Effector memory CD8-positive, alpha-beta T cell (primary cell): ENCODE results near the gene ITGAX.
"Not testable (repeated sequence)": the region's sequence is repeated elsewhere in the genome, so short reads cannot be mapped to it uniquely, and the experiment has no call there.

Experiments
- ATAC-seq: fragments of 150-1000 bp; cut with Tn5 transposase; replicated peaks from 2 replicates; pipeline ENCODE4 v1.10.0; 2021; ENCODE audit warnings: mild to moderate bottlenecking, moderate library complexity
- DNase-seq, 3 experiments: peaks; one replicate each; pipeline ENCODE4 v3.0.0; 2021
- H3K27ac Mint-ChIP-seq, 2 donors: one replicate each; pipeline ENCODE4 v1.8.0; 2022; ENCODE audit warnings: mild to moderate bottlenecking in 2 of 2, mixed read lengths in 2 of 2, moderate library complexity in 2 of 2
- H3K27me3 Mint-ChIP-seq, 2 donors: one replicate each; pipeline ENCODE4 v1.8.0; 2022; ENCODE audit warnings: mixed read lengths in 2 of 2
- H3K36me3 Mint-ChIP-seq: one replicate; pipeline ENCODE4 v1.8.0; 2022; ENCODE audit warnings: mild to moderate bottlenecking, moderate library complexity, mixed read lengths; ENCODE audit not compliant: insufficient read depth
- H3K4me1 Mint-ChIP-seq, 2 donors: one replicate each; pipeline ENCODE4 v1.8.0; 2022; ENCODE audit warnings: low read depth in 2 of 2, mixed read lengths in 2 of 2
- H3K4me3 Mint-ChIP-seq, 2 donors: one replicate each; pipeline ENCODE4 v1.8.0; 2022; ENCODE audit warnings: mild to moderate bottlenecking in 2 of 2, mixed read lengths in 2 of 2, moderate library complexity in 2 of 2
- H3K9me3 Mint-ChIP-seq, 2 donors: one replicate each; pipeline ENCODE4 v1.8.0; 2022; ENCODE audit warnings: mixed read lengths in 2 of 2
- total RNA-seq, 9 experiments: gene quantifications; one replicate each; lab custom pipeline; 2026; lab: John Stamatoyannopoulos, UW

ITGAX gene
- 0.30 to 7.4 (median 0.97) reads per million in 9 experiments for total RNA-seq

DNA sequence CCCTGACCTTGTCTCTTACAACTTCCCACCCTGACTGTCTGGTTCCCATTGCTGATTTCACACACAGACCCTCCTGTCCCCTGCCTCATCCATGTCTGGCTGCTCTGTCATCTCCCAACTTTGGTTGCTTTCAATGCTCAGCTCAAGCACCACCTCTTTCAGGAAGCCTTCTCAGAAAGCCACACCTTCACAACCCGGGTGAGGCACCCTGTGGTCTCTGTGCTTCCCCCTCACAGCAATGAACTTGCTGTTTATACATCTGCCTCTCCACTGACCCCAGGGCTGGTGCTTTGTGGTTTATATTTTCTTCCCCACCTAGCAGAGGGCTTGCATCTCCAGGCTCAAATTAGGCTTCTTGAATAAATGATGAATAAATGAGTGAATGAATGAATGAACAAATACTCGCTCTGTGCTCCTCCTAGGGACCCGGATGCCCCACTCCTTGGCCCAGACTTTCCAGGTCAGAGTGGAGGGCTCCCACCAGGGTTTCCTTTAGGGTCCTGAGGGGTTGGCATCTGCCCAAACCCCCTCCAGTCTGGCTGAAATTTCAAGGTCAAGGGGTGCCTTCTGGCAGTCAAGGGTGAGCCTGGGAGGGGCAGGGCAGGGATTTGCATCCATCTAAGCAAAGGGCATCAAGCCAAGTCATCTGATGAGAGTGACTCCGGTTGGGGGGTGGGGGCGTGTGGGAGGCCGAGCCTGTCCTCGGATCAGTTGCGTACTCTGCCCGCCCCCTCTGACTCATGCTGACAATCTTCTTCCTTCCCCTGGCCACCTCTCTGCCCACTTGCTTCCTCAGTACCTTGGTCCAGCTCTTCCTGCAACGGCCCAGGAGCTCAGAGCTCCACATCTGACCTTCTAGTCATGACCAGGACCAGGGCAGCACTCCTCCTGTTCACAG, at the start of gene ITGAX:
ITGAX (plus strand) TSS at position 783 of the 898 bp plus-strand sequence; CDS start at position 862, 79 bp downstream.
- Mint-ChIP-seq H3K27ac (peak within 1 kb of the TSS; percentile 74 to 95), H3K4me3 (peak within 1 kb of the TSS; percentile 71 to 79), H3K9me3 (no peaks in the 10 kb centered on the region), H3K36me3 (no peaks in the 10 kb centered on the region), H3K27me3 (no peaks in the 10 kb centered on the region), H3K4me1 (peaks cover 44 to 45% of the 10 kb centered on the region in 2 donors)
- peak; percentile 91 for ATAC-seq
- DNase-seq: peak; percentile 49 to 59 (median 57)

DNA sequence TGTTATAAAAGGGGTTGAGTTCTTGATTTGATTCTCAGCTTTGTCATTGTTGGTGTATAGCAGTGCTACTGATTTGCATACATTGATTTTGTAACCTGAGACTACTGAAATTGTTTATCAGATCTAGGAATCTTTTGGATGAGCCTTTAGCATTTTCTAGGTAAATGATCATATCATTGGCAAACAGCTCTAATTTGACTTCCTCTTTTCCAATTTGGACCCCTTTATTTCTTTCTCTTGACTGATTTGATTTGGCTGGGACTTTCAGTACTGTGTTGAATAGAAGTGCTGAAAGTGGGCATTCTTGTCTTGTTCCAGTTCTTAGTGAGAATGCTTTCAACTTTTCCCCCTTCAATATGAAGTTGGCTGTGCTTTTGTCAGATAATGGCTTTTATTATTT, 49.8 kb upstream of the ITGAX start:
- Mint-ChIP-seq H3K4me1 (peaks cover 1 to 13% of the 10 kb centered on the region in 2 donors), H3K9me3 (no peaks in the 10 kb centered on the region), H3K27me3 (peaks cover 1 to 10% of the 10 kb centered on the region in 2 donors), H3K36me3 (peaks cover 5% of the 10 kb centered on the region), H3K4me3 (no peak overlapping the region), H3K27ac (no peak overlapping the region)
- no peak for ATAC-seq
- no peak for DNase-seq

DNA sequence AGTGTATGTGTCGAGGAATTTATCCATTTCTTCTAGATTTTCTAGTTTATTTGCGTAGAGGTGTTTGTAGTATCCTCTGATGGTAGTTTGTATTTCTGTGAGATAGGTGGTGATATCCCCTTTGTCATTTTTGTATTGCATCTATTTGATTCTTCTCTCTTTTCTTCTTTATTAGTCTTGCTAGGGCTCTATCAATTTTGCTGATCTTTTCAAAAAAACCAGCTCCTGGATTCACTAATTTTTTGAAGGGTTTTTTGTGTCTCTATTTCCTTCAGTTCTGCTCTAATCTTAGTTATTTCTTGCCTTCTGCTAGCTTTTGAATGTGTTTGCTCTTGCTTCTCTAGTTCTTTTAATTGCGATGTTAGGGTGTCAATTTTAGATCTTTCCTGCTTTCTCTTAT, 46.6 kb upstream of the ITGAX start:
- not testable (repeated sequence) for H3K9me3 Mint-ChIP-seq, H3K4me3 Mint-ChIP-seq, H3K27ac Mint-ChIP-seq, H3K36me3 Mint-ChIP-seq, DNase-seq, H3K4me1 Mint-ChIP-seq, ATAC-seq
- peaks cover 8 to 12% of the 10 kb centered on the region in 2 donors for H3K27me3 Mint-ChIP-seq

DNA sequence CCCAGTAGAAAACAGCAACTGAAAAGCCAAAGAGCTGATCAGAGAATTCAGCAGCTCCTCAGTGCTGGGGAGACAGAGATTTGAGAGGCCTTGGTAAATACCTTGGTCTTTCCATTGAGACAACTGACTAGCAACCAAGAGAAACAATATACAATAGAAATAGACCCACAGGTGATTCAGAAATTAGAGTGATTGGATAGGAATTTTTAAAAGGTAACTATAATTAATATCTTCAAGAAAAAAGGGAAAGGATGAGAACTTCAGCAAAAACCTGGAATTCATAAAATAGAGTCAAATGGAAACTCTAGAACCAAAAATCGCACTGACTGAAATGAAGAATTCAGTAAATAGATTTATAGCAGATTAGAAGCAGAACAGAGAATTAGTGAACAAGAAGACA, 32.5 kb upstream of the ITGAX start:
- DNase-seq: no peak
- ATAC-seq: no peak
- Mint-ChIP-seq H3K9me3 (peaks cover 0 to 18% of the 10 kb centered on the region in 2 donors), H3K27me3 (peaks cover 0 to 16% of the 10 kb centered on the region in 2 donors), H3K27ac (no peak overlapping the region), H3K4me1 (peaks cover 0 to 3% of the 10 kb centered on the region in 2 donors), H3K4me3 (no peak overlapping the region), H3K36me3 (peaks cover 14% of the 10 kb centered on the region)

DNA sequence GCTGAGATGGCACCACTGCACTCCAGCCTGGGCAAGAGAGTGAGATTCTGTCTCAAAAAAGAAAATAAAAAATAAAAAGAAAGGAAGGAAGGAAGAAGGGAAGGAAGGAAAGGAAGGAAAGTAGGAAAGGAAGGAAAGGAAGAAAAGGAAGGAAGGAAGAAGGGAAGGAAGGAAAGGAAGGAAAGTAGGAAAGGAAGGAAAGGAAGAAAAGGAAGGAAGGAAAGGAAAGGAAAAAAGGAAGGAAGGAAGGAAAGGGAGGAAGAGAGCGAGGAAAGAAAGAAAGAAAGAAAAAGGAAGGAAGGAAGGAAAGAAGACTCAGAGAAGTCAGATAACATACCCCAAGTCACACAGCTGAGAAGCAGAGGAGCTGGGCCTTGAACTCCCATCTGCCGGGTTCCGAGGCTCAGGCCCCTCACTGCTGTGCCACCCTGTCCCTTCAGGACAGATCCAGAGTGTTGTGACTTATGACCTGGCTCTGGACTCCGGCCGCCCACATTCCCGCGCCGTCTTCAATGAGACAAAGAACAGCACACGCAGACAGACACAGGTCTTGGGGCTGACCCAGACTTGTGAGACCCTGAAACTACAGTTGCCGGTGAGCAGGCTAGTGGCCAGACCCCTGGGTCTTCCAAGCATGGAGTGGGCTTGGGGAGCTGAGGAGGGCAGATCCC, 30.9 kb upstream of the ITGAX start:
- peaks cover 10% of the 10 kb centered on the region for H3K36me3 Mint-ChIP-seq

DNA sequence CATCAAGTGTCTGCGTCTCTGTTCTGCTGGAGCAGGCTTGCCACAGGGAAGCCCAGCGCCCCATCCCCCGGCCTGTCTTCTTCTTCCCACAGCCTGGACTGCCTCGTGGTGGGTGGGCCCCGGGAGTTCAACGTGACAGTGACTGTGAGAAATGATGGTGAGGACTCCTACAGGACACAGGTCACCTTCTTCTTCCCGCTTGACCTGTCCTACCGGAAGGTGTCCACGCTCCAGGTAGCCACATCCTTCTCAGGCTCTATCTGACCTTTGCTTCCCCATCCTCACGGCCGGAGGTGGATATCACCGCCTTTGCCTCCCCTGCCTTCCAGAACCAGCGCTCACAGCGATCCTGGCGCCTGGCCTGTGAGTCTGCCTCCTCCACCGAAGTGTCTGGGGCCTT, 29.8 kb upstream of the ITGAX start:
- Mint-ChIP-seq H3K27ac (no peak overlapping the region), H3K4me3 (no peak overlapping the region), H3K27me3 (peaks cover 0 to 15% of the 10 kb centered on the region in 2 donors), H3K36me3 (peaks cover 10% of the 10 kb centered on the region), H3K9me3 (peaks cover 0 to 12% of the 10 kb centered on the region in 2 donors), H3K4me1 (peaks cover 4 to 8% of the 10 kb centered on the region in 2 donors)
- DNase-seq (no peak), ATAC-seq (no peak)

More for the DNA sequence above, 30.9 kb upstream of the ITGAX start:
- DNase-seq (no peak), ATAC-seq (no peak)
- Mint-ChIP-seq H3K4me1 (peaks cover 4 to 8% of the 10 kb centered on the region in 2 donors), H3K27ac (no peak overlapping the region), H3K27me3 (peaks cover 0 to 15% of the 10 kb centered on the region in 2 donors), H3K4me3 (no peak overlapping the region), H3K9me3 (peaks cover 0 to 12% of the 10 kb centered on the region in 2 donors)

DNA sequence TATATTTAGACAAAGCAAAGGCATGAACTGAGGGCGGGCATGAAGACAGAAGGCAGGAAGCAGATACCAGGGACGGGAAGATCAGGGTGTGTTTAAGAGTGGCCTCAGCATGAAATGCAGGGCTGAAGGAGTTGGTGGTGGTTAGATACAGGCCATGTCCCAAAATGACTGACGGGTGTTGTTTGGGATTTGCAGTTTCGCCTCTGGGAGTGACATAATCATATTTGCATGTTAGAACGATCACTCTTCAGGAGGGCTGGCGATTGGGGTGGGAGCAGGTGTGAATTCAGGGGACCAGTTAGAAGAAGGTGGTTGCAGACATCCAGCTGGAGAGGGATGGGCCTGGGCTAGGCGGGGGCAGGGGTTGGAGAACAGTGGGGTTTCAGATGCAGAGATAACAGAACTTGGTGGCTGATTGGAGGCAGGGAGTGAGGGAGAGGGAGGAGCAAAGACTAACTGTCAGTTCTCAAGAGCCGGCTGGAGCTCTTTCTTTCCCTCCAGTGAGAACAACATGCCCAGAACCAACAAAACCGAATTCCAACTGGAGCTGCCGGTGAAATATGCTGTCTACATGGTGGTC, 27.2 kb upstream of the ITGAX start:
- Mint-ChIP-seq H3K36me3 (peaks cover 15% of the 10 kb centered on the region), H3K27ac (no peak overlapping the region), H3K27me3 (peaks cover 0 to 8% of the 10 kb centered on the region in 2 donors), H3K4me1 (peaks cover 15 to 17% of the 10 kb centered on the region in 2 donors), H3K9me3 (peaks cover 0 to 5% of the 10 kb centered on the region in 2 donors), H3K4me3 (no peak overlapping the region)
- no peak for ATAC-seq
- DNase-seq: no peak

DNA sequence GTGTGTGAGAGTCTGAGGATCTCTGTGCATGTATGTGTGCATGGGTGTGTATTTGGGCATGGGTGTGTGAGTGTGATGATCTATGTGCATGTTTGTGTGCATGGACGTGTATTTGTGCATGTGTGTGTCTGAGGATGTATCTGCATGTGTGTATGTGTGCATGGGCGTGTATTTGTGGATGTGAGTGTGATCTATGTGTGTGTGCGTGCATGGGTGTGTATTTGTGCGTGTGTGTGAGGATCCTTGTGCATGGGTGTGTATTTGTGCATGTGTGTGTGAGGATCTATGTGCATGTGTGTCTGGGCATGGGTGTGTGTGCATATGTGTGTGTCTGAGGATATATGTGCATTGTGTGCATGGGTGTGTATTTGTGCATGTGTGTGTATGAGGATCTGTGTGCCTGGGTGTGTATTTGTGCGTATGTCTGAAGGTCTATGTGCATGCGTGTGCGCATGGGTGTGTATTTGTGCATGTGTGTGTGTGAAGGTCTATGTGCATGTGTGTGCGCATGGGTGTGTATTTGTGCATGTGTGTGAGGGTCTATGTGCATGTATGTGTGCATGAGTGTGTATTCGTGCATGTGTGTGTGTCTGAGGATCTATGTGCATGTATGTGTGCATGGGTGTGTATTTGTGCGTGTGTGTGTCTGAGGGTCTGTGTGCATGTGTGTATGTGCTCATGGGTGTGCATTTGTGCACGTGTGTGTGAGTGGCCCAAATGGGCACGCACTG, 26.5 kb upstream of the ITGAX start:
- Mint-ChIP-seq H3K4me3 (no peak overlapping the region), H3K4me1 (peaks cover 15 to 17% of the 10 kb centered on the region in 2 donors), H3K27me3 (peaks cover 0 to 8% of the 10 kb centered on the region in 2 donors), H3K27ac (no peak overlapping the region), H3K9me3 (no peaks in the 10 kb centered on the region), H3K36me3 (peaks cover 12% of the 10 kb centered on the region)
- DNase-seq: no peak
- ATAC-seq: no peak

DNA sequence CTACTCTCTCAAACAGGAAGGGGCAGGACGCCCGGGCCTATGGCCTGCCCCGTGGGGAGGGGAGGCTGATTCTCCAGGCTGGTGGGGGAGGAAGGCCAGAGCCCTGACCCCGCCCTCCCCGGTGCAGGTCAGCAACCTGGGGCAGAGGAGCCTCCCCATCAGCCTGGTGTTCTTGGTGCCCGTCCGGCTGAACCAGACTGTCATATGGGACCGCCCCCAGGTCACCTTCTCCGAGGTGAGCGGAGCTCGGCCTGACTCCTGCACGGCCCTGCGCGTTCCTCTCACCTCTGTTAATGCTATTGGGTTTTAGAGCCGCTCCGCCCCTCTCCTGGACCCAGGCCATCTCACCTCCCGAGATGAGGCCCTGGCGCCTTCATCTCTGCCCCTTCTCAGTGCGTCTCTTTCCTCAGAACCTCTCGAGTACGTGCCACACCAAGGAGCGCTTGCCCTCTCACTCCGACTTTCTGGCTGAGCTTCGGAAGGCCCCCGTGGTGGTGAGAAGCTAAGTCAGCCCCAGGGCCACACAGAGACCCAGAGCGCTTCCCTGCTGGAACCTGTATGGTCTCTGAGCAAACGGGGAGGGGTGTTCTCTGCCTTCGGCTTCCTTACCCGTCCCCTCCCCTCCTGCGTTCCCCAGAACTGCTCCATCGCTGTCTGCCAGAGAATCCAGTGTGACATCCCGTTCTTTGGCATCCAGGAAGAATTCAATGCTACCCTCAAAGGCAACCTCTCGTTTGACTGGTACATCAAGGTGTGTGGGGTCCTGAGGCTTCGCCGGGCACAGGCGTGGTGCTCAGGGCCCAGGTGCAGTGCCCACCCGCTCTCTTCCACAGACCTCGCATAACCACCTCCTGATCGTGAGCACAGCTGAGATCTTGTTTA, 25.1 kb upstream of the ITGAX start:
- Mint-ChIP-seq H3K9me3 (no peaks in the 10 kb centered on the region), H3K4me1 (peaks cover 15 to 23% of the 10 kb centered on the region in 2 donors), H3K36me3 (peaks cover 7% of the 10 kb centered on the region), H3K27me3 (peaks cover 0 to 8% of the 10 kb centered on the region in 2 donors), H3K4me3 (peak overlapping the region; percentile 53 to 81), H3K27ac (peak overlapping the region; percentile 9 to 78)
- ATAC-seq (no peak), DNase-seq (no peak)

DNA sequence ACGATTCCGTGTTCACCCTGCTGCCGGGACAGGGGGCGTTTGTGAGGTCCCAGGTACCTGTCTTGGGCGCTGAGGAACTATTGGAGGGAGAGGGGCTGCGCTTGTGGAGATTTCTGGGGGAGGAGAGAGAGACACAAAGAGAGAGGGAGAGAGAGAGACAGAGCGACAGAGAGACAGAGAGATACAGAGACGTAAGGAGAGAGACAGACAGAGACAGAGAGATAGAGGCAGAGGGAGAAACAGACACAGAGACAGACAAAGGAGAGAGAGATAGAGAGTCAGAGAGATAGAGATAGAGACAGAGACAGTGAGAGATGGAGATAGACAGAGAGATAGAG, 24.5 kb upstream of the ITGAX start:
- ATAC-seq (no peak), DNase-seq (no peak)
- H3K4me3 Mint-ChIP-seq: peak overlapping the region; percentile 53 to 81
- peaks cover 7% of the 10 kb centered on the region for H3K36me3 Mint-ChIP-seq
- H3K27ac Mint-ChIP-seq: peak overlapping the region; percentile 9 to 78
- H3K9me3 Mint-ChIP-seq: no peaks in the 10 kb centered on the region
- peaks cover 15 to 20% of the 10 kb centered on the region in 2 donors for H3K4me1 Mint-ChIP-seq
- peaks cover 0 to 11% of the 10 kb centered on the region in 2 donors for H3K27me3 Mint-ChIP-seq

DNA sequence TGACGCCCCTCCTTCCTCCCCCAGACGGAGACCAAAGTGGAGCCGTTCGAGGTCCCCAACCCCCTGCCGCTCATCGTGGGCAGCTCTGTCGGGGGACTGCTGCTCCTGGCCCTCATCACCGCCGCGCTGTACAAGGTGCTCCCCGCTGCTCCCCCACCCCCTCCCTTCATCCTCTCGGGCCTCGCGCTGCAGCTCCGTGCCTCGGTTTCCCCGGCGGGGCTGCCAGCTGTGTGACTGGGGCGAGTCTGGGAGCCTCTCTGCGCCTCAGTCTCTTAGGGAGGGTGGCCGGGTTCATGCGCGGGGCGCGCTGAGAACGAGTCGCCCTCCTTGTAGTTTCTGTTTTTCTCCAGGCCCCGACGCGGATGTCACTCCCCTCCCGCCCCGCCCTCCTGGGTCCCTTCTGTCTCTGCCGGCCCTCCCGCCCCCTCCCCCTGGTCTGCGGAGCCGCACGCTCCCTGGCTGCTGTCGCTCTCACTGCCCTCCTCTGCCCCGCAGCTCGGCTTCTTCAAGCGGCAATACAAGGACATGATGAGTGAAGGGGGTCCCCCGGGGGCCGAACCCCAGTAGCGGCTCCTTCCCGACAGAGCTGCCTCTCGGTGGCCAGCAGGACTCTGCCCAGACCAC, 23.7 kb upstream of the ITGAX start:
- peaks cover 15 to 20% of the 10 kb centered on the region in 2 donors for H3K4me1 Mint-ChIP-seq
- peak overlapping the region; percentile 9 to 78 for H3K27ac Mint-ChIP-seq
- H3K9me3 Mint-ChIP-seq: no peaks in the 10 kb centered on the region
- H3K4me3 Mint-ChIP-seq: peak overlapping the region; percentile 53 to 81
- DNase-seq: peak; percentile 20 to 31 (median 28)
- ATAC-seq: peak; percentile 78
- peaks cover 7% of the 10 kb centered on the region for H3K36me3 Mint-ChIP-seq
- H3K27me3 Mint-ChIP-seq: peaks cover 0 to 19% of the 10 kb centered on the region in 2 donors
